Hematopoietic multipotent progenitor cell treated with erythropoietin and hydrocortisone succinate and interleukin-3 and kit ligand, for 17 days (in vitro differentiated cells): ENCODE measurements around the gene PHF21A.
"Not testable (repeated sequence)": the region's sequence is repeated elsewhere in the genome, so short reads cannot be mapped to it uniquely, and the experiment has no call there.

ENCODE experiments used
- DNase-seq: peaks from one replicate; pipeline ENCODE4 v3.0.0-alpha.2; 2015; ENCODE audit warnings: low spot score

The PHF21A gene

GRCh38 chr11:46120346-46121300 lies 631 bp downstream of the PHF21A start:
- DNase-seq, result peak; percentile 28

GRCh38 chr11:46119352-46120216 lies 1.7 kb downstream of the PHF21A start:
- peak; percentile 74 for DNase-seq

GRCh38 chr11:46118702-46119351 lies 2.4 kb downstream of the PHF21A start:
- DNase-seq, result no peak

- DNase-seq, result peak; percentile 47
Measured at GRCh38 chr11:46117842-46118241, 3.4 kb downstream of the PHF21A start.

GRCh38 chr11:46116712-46117037 lies 4.6 kb downstream of the PHF21A start:
- DNase-seq, result not testable (repeated sequence)

- no peak for DNase-seq
Measured at GRCh38 chr11:46116007-46116711, 5.1 kb downstream of the PHF21A start.

- no peak for DNase-seq
Measured at GRCh38 chr11:46114961-46115360, 6.3 kb downstream of the PHF21A start.

GRCh38 chr11:46114378-46114777 lies 6.9 kb downstream of the PHF21A start:
- DNase-seq, result peak; percentile 48

GRCh38 chr11:46112961-46113607 lies 8.2 kb downstream of the PHF21A start:
- DNase-seq, result peak; percentile 79

GRCh38 chr11:46108751-46109150 lies 12.5 kb downstream of the PHF21A start:
- no peak for DNase-seq

- DNase-seq, result no peak
Measured at GRCh38 chr11:46107780-46108179, 13.5 kb downstream of the PHF21A start.

- DNase-seq, result no peak
Measured at GRCh38 chr11:46107408-46107718, 13.9 kb downstream of the PHF21A start.

- peak; percentile 36 for DNase-seq
Measured at GRCh38 chr11:46106530-46107407, 14.5 kb downstream of the PHF21A start.

GRCh38 chr11:46105926-46106325 lies 15.3 kb downstream of the PHF21A start:
- DNase-seq, result no peak

- no peak for DNase-seq
Measured at GRCh38 chr11:46105134-46105628, 16.1 kb downstream of the PHF21A start.

- DNase-seq, result no peak
Measured at GRCh38 chr11:46102843-46103242, 18.4 kb downstream of the PHF21A start.

- DNase-seq, result no peak
Measured at GRCh38 chr11:46100670-46101069, 20.6 kb downstream of the PHF21A start.

- peak; percentile 38 for DNase-seq
Measured at GRCh38 chr11:46099963-46100316, 21.3 kb downstream of the PHF21A start.

- no peak for DNase-seq
Measured at GRCh38 chr11:46090375-46090774, 30.9 kb downstream of the PHF21A start.

GRCh38 chr11:46079662-46080061 lies 41.6 kb downstream of the PHF21A start:
- no peak for DNase-seq
